Colonic mucosa (tissue), 4 donors: Measurements from ENCODE around the gene GMPR2. TPM values are rescaled to one million over a fixed set of nuclear protein-coding genes. Genes with fewer than 3 reads are reported as not detected.

ENCODE experiments used
- DNase-seq: peaks from one replicate; pipeline ENCODE4 v3.0.0-alpha.2; 2020
- H3K27ac ChIP-seq: fragments of 200-600 bp; one replicate; pipeline ENCODE4 v1.8.0; 2021
- H3K27me3 ChIP-seq: fragments of 200-600 bp; one replicate; pipeline ENCODE4 v1.8.0; 2021
- H3K36me3 ChIP-seq: fragments of 200-600 bp; one replicate; pipeline ENCODE4 v1.8.0; 2021
- H3K4me1 ChIP-seq: fragments of 200-600 bp; one replicate; pipeline ENCODE4 v1.8.0; 2021; ENCODE audit warnings: mild to moderate bottlenecking
- H3K4me3 ChIP-seq: fragments of 200-600 bp; one replicate; pipeline ENCODE4 v1.8.0; 2021
- H3K9ac ChIP-seq, 2 donors: one replicate each; pipeline ENCODE4 v1.7.0; 2013; ENCODE audit warnings: control low read depth in 2 of 2, low read depth in 2 of 2, low read length in 2 of 2
- H3K9me3 ChIP-seq: fragments of 200-600 bp; one replicate; pipeline ENCODE4 v1.8.0; 2021
- intact Hi-C: fragments of 100-400 bp; cut with DNase I; formaldehyde crosslinking; loops from one replicate; pipeline ENCODE4 v1.14.1; 2022
- total RNA-seq, 2 donors: library from RNA; stranded (reverse); fragmentation: NEBNext Ultra II Directional in 1 of 2; extraction: Animal tissue kit (Norgen Biotek cat#: 25700) in 1 of 2; gene quantifications; one replicate each; pipeline ENCODE4 v1.2.1, GENCODE V29; 2021
- TF ChIP-seq, protein P1 (sequence below): fragments of 200-600 bp; IDR thresholded peaks from one replicate; pipeline ENCODE4 v1.8.0; 2022; ENCODE audit warnings: antibody characterized with exemption, mild to moderate bottlenecking
- donor health status: healthy.
- donor health status: DM: no; HTN: no; CAD: no.
- donor health status: DM: no; HTN: no; CAD: no.

GMPR2 gene
- total RNA-seq, 2 donors from 2014 or later: 57.9 to 68.1 TPM

DNA sequence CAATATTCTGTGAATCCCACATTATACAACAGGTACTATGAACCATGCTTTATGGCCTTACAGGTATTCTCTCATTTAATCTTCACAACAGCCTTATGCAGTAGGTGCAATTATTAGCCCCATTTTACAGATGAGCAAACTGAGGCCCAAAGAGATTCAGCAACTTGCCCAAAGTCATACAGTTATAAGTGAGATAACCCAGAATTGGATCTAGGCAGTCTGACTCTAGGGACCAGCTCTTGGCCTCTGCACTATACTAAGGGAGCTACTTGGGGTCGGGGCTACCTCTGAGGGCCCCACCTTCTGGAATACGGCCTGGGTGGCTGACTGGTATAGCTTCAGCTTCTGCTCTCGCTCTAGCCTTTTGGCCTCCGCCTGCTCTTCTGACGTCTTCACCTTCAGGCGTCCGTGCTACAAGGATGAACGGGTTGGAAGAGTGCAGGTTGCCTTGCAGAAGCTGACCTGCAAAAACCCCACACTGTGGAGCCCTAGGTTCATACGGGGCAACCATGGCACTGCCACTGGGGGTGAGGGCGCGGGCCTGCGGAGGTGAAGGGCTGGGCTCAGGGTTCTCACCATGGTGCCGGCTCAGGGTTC lies 37.9 kb downstream of the GMPR2 start:
- H3K36me3 ChIP-seq: peaks cover 7% of the 10 kb centered on the region
- H3K9me3 ChIP-seq: no peaks in the 10 kb centered on the region
- H3K4me3 ChIP-seq: peak overlapping the region; percentile 75
- H3K9ac ChIP-seq: peak overlapping the region; percentile 94 to 98
- H3K27ac ChIP-seq: peak overlapping the region; percentile 95
- H3K4me1 ChIP-seq: no peaks in the 10 kb centered on the region
- TF ChIP-seq, protein P1, sequence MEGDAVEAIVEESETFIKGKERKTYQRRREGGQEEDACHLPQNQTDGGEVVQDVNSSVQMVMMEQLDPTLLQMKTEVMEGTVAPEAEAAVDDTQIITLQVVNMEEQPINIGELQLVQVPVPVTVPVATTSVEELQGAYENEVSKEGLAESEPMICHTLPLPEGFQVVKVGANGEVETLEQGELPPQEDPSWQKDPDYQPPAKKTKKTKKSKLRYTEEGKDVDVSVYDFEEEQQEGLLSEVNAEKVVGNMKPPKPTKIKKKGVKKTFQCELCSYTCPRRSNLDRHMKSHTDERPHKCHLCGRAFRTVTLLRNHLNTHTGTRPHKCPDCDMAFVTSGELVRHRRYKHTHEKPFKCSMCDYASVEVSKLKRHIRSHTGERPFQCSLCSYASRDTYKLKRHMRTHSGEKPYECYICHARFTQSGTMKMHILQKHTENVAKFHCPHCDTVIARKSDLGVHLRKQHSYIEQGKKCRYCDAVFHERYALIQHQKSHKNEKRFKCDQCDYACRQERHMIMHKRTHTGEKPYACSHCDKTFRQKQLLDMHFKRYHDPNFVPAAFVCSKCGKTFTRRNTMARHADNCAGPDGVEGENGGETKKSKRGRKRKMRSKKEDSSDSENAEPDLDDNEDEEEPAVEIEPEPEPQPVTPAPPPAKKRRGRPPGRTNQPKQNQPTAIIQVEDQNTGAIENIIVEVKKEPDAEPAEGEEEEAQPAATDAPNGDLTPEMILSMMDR: no peak
- no peak for DNase-seq
- intact Hi-C loops: loop anchor here (2.0 kb wide), 1 partner anchor 28 kb away; the partner anchor contains the start of gene TINF2
- H3K27me3 ChIP-seq: no peaks in the 10 kb centered on the region

DNA sequence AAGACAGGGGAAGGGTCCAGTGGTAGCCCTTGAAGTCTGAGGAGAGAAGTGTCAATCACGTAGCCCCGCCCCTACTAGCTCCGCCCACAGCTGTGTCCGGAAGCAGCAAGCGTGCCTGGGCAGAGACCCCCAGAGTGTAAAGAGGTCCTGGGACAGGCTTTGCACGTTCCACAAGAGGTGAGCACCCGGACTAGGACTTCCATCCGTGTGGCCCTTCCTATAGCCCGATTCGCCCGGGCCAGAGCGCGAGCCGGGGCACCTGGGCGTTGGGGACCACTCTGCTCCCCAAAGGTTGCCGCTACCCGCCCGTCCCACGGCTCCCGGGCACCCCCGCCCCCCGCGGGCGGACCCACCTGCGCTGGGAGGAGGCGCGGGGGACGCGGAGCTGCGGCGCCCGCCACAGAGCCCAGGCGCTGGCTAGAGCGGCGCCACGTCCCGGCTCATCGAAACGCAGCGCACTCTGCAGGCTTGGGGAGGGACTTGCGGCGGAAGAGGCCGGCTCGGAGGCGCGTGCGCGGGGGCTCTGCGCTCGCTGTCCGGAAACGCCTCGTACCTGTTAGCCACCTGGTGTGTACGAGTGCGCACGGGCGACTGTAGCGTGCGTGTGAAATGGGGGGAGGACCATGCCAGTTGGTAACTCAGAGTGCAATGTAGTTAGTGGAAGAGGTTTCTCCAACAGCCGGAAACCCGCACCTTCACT lies 38.6 kb downstream of the GMPR2 start, which contains the start of gene RABGGTA:
Gene RABGGTA (minus strand): TSS at position 464 of the 700 bp plus-strand sequence. CDS start 482 bp downstream, outside the sequence.
- intact Hi-C loops: loop anchor here (2.0 kb wide), 1 partner anchor 28 kb away; the partner anchor contains the start of gene TINF2
- H3K4me3 ChIP-seq: peak within 1 kb of the TSS; percentile 75
- H3K4me1 ChIP-seq: no peaks in the 10 kb centered on the region
- peak; percentile 88 for DNase-seq
- TF ChIP-seq, protein P1: peak; percentile 69
- peaks cover 7% of the 10 kb centered on the region for H3K36me3 ChIP-seq
- no peaks in the 10 kb centered on the region for H3K27me3 ChIP-seq
- no peaks in the 10 kb centered on the region for H3K9me3 ChIP-seq
- H3K27ac ChIP-seq: peak within 1 kb of the TSS; percentile 95
- peak within 1 kb of the TSS; percentile 94 to 98 for H3K9ac ChIP-seq

DNA sequence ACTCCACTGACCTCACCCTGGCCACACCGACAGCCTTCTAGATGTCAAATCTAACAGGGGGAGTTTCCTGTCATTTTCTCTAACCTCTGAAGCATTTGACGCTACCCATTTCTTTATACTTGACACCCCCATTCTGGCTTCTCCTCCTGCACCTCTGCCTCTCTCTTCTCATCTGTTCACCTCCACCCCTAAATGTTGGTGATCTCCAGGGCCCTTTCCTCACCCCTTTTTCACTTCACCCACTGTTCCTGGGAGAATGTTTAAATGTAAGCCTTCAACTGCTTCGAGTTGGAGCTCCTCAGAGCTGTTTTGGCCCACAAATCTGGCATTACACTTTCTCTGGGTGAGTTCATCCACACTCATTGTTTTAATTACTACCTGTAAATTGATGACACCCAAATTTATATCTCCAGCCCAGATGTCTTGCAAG lies 39.1 kb downstream of the GMPR2 start:
- peaks cover 2% of the 10 kb centered on the region for H3K36me3 ChIP-seq
- H3K4me1 ChIP-seq: no peaks in the 10 kb centered on the region
- H3K4me3 ChIP-seq: peak overlapping the region; percentile 75

DNA sequence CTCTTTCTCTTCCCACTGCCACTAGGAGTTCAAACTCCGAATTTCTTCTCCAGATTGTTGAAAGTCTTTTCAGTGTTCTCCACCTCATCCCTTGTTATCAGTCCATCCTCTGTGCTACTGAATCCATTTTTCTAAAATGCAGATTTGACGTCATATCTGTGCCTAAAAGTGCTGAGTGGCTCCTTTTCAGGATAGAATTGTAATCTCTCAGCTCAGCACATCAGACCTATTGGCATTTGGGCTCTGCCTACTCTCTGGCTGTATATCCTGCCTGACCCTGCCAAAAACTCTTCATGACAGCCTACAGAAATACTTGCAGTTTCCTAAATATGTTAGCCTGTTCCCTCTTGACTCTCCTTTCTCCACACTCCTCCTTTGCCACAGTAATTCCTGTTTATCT lies 39.7 kb downstream of the GMPR2 start:
- Histone ChIP-seq H3K27me3 (no peaks in the 10 kb centered on the region), H3K4me3 (no peak overlapping the region), H3K4me1 (no peaks in the 10 kb centered on the region), H3K9ac (no peak overlapping the region), H3K36me3 (no peaks in the 10 kb centered on the region), H3K27ac (no peak overlapping the region), H3K9me3 (no peaks in the 10 kb centered on the region)
- DNase-seq: no peak
- TF ChIP-seq, protein P1: no peak
- intact Hi-C loops: no loop called here

More for the DNA sequence above, 39.1 kb downstream of the GMPR2 start:
- no peaks in the 10 kb centered on the region for H3K9me3 ChIP-seq
- peak overlapping the region; percentile 94 to 98 for H3K9ac ChIP-seq
- TF ChIP-seq, protein P1: no peak
- H3K27me3 ChIP-seq: no peaks in the 10 kb centered on the region
- intact Hi-C loops: loop anchor here (2.0 kb wide), 1 partner anchor 29 kb away; the partner anchor contains the start of gene TINF2
- peak overlapping the region; percentile 95 for H3K27ac ChIP-seq
- DNase-seq: no peak

DNA sequence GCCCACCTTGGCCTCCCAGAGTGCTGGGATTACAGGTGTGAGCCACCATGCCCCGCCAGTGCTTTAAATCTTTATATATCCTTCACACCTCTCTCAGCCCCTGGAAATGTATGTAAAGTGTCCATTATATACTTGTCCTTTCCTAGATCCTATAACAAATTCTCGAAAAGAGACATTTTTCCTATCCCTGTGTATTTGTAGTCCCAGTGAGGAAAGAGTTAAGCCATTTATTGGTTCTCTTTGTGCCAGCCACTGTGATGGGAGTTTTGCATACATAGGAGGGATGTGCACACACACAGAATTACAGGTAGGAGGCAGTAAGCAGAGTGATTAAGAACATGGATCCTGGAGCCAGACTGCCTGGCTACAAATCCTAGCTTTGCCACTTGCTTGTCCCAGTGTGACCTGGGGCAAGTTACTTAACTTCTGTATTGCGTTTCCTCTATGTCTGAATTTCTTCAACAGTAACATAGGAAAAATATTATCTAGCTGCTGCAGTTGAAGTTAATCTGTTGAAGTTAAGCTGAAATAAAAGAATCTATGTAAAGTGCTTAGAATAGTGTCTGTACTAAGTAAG lies 40.8 kb downstream of the GMPR2 start:
- no peak overlapping the region for H3K27ac ChIP-seq
- TF ChIP-seq, protein P1: no peak
- DNase-seq: no peak
- no peaks in the 10 kb centered on the region for H3K27me3 ChIP-seq
- no peak overlapping the region for H3K4me3 ChIP-seq
- H3K9ac ChIP-seq: no peak overlapping the region
- no peaks in the 10 kb centered on the region for H3K9me3 ChIP-seq
- no peaks in the 10 kb centered on the region for H3K4me1 ChIP-seq
- intact Hi-C loops: no loop called here
- no peaks in the 10 kb centered on the region for H3K36me3 ChIP-seq
